HepG2 (cell line): ENCODE data around the gene PPP4C. TPM values are rescaled to one million over a fixed set of nuclear protein-coding genes. Genes with fewer than 3 reads are reported as not detected.

Experiments
- ATM ChIP-seq: fragments of 450-650 bp; IDR thresholded peaks from 2 replicates; pipeline ENCODE4 v1.7.1; 2017; ENCODE audit warnings: mild to moderate bottlenecking, borderline replicate concordance
- CBX2 ChIP-seq, 2 experiments: fragments of 200-600 bp in 1 of 2; sonication (generic); formaldehyde crosslinking in 1 of 2; IDR thresholded peaks; 2 replicates each; pipeline versions ENCODE4 v1.7.0 to v1.8.1; 2018 to 2022; ENCODE audit warnings: low read depth in 2 of 2, low read length in 1 of 2, mild to moderate bottlenecking in 1 of 2, missing genetic modification reagents in 1 of 2
- GABPB1 ChIP-seq: IDR thresholded peaks from 2 replicates; pipeline ENCODE4 v1.6.1; 2016; ENCODE audit warnings: mild to moderate bottlenecking, missing genetic modification reagents, moderate library complexity, missing compliant biosample characterization
- GLI4 ChIP-seq: sonication (generic); formaldehyde crosslinking; IDR thresholded peaks from 2 replicates; pipeline ENCODE4 v1.5.1; 2020; ENCODE audit warnings: missing genetic modification reagents, mild to moderate bottlenecking, moderate library complexity, borderline replicate concordance
- ISL2 ChIP-seq: sonication (generic); formaldehyde crosslinking; IDR thresholded peaks from 2 replicates; pipeline ENCODE4 v1.5.0; 2020; ENCODE audit warnings: missing genetic modification reagents
- KDM6A ChIP-seq: IDR thresholded peaks from 2 replicates; pipeline ENCODE4 v1.6.1; 2016; ENCODE audit warnings: low read depth
- PHF8 ChIP-seq: sonication (generic); formaldehyde crosslinking; IDR thresholded peaks from 2 replicates; pipeline ENCODE4 v1.5.0; 2020; ENCODE audit warnings: missing genetic modification reagents
- POLR2G ChIP-seq: fragments of 200-400 bp; formaldehyde crosslinking; IDR thresholded peaks from 2 replicates; pipeline ENCODE4 v1.6.1; 2018; ENCODE audit warnings: mild to moderate bottlenecking, low read depth, low read length, moderate library complexity
- PRMT3 ChIP-seq: sonication (generic); formaldehyde crosslinking; IDR thresholded peaks from 2 replicates; pipeline ENCODE4 v1.8.1; 2022; ENCODE audit warnings: low read depth, mild to moderate bottlenecking, moderate library complexity, missing genetic modification reagents, borderline replicate concordance
- RAD51 ChIP-seq: fragments of 450-650 bp; IDR thresholded peaks from 2 replicates; pipeline ENCODE4 v1.6.1; 2016; ENCODE audit warnings: borderline replicate concordance
- SATB2 ChIP-seq: sonication (generic); formaldehyde crosslinking; IDR thresholded peaks from 2 replicates; pipeline ENCODE4 v1.5.0; 2020; ENCODE audit warnings: missing genetic modification reagents
- SETDB1 ChIP-seq: sonication (generic); formaldehyde crosslinking; IDR thresholded peaks from 2 replicates; pipeline ENCODE4 v1.5.1; 2020; ENCODE audit warnings: missing genetic modification reagents, mild to moderate bottlenecking, borderline replicate concordance
- SMAD1 ChIP-seq: sonication (generic); formaldehyde crosslinking; IDR thresholded peaks from 2 replicates; pipeline ENCODE4 v1.4.0; 2020; ENCODE audit warnings: missing genetic modification reagents, low read depth, mild to moderate bottlenecking, borderline replicate concordance
- SRSF9 ChIP-seq: fragments of 200-400 bp; formaldehyde crosslinking; IDR thresholded peaks from 2 replicates; pipeline ENCODE4 v1.6.1; 2018; ENCODE audit warnings: borderline replicate concordance, mild to moderate bottlenecking, low read depth, low read length; ENCODE audit not compliant: insufficient read depth, poor library complexity, severe bottlenecking
- TIGD3 ChIP-seq: sonication (generic); formaldehyde crosslinking; IDR thresholded peaks from 2 replicates; pipeline ENCODE4 v1.5.1; 2020; ENCODE audit warnings: mild to moderate bottlenecking, missing genetic modification reagents, borderline replicate concordance
- UBTF ChIP-seq: sonication (generic); formaldehyde crosslinking; IDR thresholded peaks from 2 replicates; pipeline ENCODE4 v1.4.0; 2020; ENCODE audit warnings: mild to moderate bottlenecking, missing genetic modification reagents
- ZFX ChIP-seq: sonication (generic); formaldehyde crosslinking; IDR thresholded peaks from 2 replicates; pipeline ENCODE4 v1.4.0; 2020; ENCODE audit warnings: mild to moderate bottlenecking, low read depth, missing genetic modification reagents, moderate library complexity
- ZFY ChIP-seq: sonication (generic); formaldehyde crosslinking; IDR thresholded peaks from 2 replicates; pipeline ENCODE4 v1.4.0; 2020; ENCODE audit warnings: missing genetic modification reagents
- ZNF317 ChIP-seq: sonication (generic); formaldehyde crosslinking; IDR thresholded peaks from 2 replicates; pipeline ENCODE4 v1.5.0; 2020; ENCODE audit warnings: mild to moderate bottlenecking, missing genetic modification reagents
- ZNF484 ChIP-seq: sonication (generic); formaldehyde crosslinking; IDR thresholded peaks from 2 replicates; pipeline ENCODE4 v1.5.1; 2020; ENCODE audit warnings: mild to moderate bottlenecking, low read depth, missing genetic modification reagents, borderline replicate concordance
- ZNF691 ChIP-seq: sonication (generic); formaldehyde crosslinking; IDR thresholded peaks from 2 replicates; pipeline ENCODE4 v1.4.0; 2020; ENCODE audit warnings: missing genetic modification reagents, low read depth, mild to moderate bottlenecking, borderline replicate concordance
- ZNF747 ChIP-seq: sonication (generic); formaldehyde crosslinking; IDR thresholded peaks from 2 replicates; pipeline ENCODE4 v1.8.1; 2023; ENCODE audit warnings: missing genetic modification reagents, mild to moderate bottlenecking, borderline replicate concordance
- ZNF768 ChIP-seq: sonication (generic); formaldehyde crosslinking; IDR thresholded peaks from 2 replicates; pipeline ENCODE4 v1.4.0; 2020; ENCODE audit warnings: missing genetic modification reagents
- ZNF878 ChIP-seq: sonication (generic); formaldehyde crosslinking; IDR thresholded peaks from 2 replicates; pipeline ENCODE4 v1.8.1; 2023; ENCODE audit warnings: mild to moderate bottlenecking, missing genetic modification reagents, moderate library complexity
- ZNF891 ChIP-seq: sonication (generic); formaldehyde crosslinking; IDR thresholded peaks from 2 replicates; pipeline ENCODE4 v1.5.0; 2020; ENCODE audit warnings: mild to moderate bottlenecking, missing genetic modification reagents
- ZSCAN31 ChIP-seq: sonication (generic); formaldehyde crosslinking; IDR thresholded peaks from 2 replicates; pipeline ENCODE4 v1.5.0; 2020; ENCODE audit warnings: low read depth, mild to moderate bottlenecking, missing genetic modification reagents
- polyA plus RNA-seq, 8 experiments: library from polyadenylated mRNA; depleted of rRNA in 3 of 8; stranded (reverse) in 7 of 8; unstranded in 1 of 8; fragments of >200 nt; fragmentation: Illumina TruSeq in 4 of 8; extraction: Trizol in 4 of 8; gene quantifications; 2 replicates each; pipeline versions ENCODE4 v1.2.1 to v1.2.3, GENCODE V29; 2011 to 2016; ENCODE audit warnings: low read depth in 4 of 8, missing spikeins in 1 of 8, mixed read lengths in 1 of 8; ENCODE audit not compliant: insufficient read depth in 1 of 8
- total RNA-seq, 5 experiments: library from RNA; depleted of rRNA; stranded (reverse); fragments of >200 nt; fragmentation: Illumina TruSeq; extraction: Trizol; gene quantifications; 2 replicates each; pipeline ENCODE4 v1.2.3, GENCODE V29; 2016; ENCODE audit warnings: low read depth in 1 of 5

Gene PPP4C
- total and polyA plus RNA-seq, 2 of the 13 experiments (the other 11 are each of a cell fraction or from before 2014, with no cell fraction given) = 176 to 220 TPM

- peak; percentile 79; the same call in 1 of the 2 replicates for TF ChIP-seq ZNF484 (CRISPR knock-in tag)
- no peak for TF ChIP-seq KDM6A (CRISPR knock-in tag)
- peak; percentile 93 for TF ChIP-seq ZFY (CRISPR knock-in tag)
- TF ChIP-seq RAD51 = no peak
- TF ChIP-seq SRSF9 = no peak
- TF ChIP-seq ZNF747 (CRISPR knock-in tag) = no peak
- peak; percentile 77 for TF ChIP-seq PHF8 (CRISPR knock-in tag)
- no peak for TF ChIP-seq SETDB1 (CRISPR knock-in tag)
- TF ChIP-seq ATM = no peak
- TF ChIP-seq UBTF (CRISPR knock-in tag) = peak; percentile 46; the same call in 1 of the 2 replicates
- no peak for TF ChIP-seq TIGD3
- TF ChIP-seq ZNF878 (CRISPR knock-in tag) = no peak
- no peak for TF ChIP-seq ZNF317 (CRISPR knock-in tag)
- TF ChIP-seq SATB2 (CRISPR knock-in tag) = no peak
- no peak for TF ChIP-seq CBX2 (IDR thresholded peaks at IDR 0.05; ENCODE audit: low read depth, low read length)
- TF ChIP-seq CBX2 (CRISPR knock-in tag; IDR thresholded peaks at IDR 0.05; ENCODE audit: low read depth) = no peak
- peak; percentile 92 for TF ChIP-seq ZNF891 (CRISPR knock-in tag)
- peak; percentile 93; the same call in 1 of the 2 replicates for TF ChIP-seq ZNF691
- TF ChIP-seq POLR2G = peak; percentile 75
- TF ChIP-seq ZFX = peak; percentile 96
- TF ChIP-seq SMAD1 (CRISPR knock-in tag) = no peak
- peak; percentile 89 for TF ChIP-seq GABPB1 (CRISPR knock-in tag)
- TF ChIP-seq ISL2 (CRISPR knock-in tag) = peak; percentile 49; the same call in 1 of the 2 replicates
- TF ChIP-seq GLI4 = 0 out of 2 replicates have a peak, but pooled peaks have one; percentile 21
- TF ChIP-seq PRMT3 (CRISPR knock-in tag) = no peak
- TF ChIP-seq ZNF768 (CRISPR knock-in tag) = peak; percentile 61; the same call in 1 of the 2 replicates
- peak; percentile 65 for TF ChIP-seq ZSCAN31
Observed at GRCh38 chr16:30096105-30096861, 20.5 kb downstream of the PPP4C start, which contains the start of gene YPEL3 (continued).
